Kidney capillary endothelial cell (primary cell): ENCODE data around the gene RAB5A.
"Not testable (repeated sequence)": the region's sequence is repeated elsewhere in the genome, so short reads cannot be mapped to it uniquely, and the experiment has no call there.

Experiments
- DNase-seq: peaks from one replicate; pipeline ENCODE4 v3.0.0-alpha.2; 2018; ENCODE audit warnings: low spot score

RAB5A gene

DNA sequence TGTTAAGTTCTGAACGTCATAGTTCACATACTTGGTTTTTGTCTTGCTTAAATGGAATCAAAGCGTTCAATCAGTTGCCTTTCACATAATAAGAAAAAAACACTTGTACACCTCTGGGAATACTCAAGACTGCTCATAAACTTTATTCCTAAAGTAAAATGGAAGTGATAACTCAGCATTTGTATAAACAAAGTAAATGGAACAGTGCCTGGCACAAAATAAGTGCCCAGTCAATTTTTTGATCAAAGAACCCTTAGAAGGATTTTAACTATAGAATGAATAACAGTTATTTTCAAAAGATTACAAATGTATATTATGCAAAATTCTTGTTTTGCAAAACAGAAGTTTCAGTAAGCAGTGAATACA is 1.3 kb downstream of the RAB5A start:
- DNase-seq = no peak

- DNase-seq = no peak
These were observed 3.4 kb downstream of the RAB5A start for GRCh38 chr3:19950316-19950715.

DNA sequence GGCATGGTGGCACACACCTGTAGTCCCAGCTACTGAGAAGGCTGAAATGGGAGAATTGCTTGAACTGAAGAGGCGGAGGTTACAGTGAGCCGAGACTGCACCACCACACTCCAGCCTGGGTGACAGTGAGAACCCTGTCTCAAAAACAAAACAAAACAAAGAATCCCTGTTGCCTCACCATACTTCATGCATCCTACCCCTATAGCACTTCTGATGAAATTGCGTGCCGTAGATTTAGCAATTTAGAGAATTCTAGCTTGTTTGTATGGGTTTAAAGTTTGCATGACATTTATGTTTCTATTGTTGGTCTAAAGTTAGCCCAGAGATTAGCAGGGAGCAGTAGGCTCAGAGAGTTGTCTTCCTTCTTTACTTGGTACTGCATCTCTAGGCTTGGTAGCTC is 7.8 kb downstream of the RAB5A start:
- DNase-seq = no peak

DNA sequence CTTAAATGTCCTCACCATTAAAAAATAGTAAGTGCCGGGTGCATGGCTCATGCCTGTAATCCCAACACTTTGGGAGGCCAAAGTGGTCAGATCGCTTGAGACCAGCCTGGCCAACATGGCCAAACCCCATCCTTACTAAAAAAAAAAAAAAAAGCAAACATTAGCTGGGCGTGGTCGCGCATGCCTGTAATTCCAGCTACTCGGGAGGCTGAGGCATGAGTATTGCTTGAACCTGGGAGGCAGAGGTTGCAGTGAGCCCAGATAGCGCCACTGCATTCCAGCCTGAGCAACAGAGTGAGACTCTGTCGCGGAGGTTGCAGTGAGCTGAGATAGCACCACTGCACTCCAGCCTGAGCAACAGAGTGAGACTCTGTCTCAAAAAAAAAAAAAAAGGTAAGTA is 10.5 kb downstream of the RAB5A start:
- DNase-seq = not testable (repeated sequence)

GRCh38 chr3:19959505-19959904 is 12.6 kb downstream of the RAB5A start:
- no peak for DNase-seq

DNA sequence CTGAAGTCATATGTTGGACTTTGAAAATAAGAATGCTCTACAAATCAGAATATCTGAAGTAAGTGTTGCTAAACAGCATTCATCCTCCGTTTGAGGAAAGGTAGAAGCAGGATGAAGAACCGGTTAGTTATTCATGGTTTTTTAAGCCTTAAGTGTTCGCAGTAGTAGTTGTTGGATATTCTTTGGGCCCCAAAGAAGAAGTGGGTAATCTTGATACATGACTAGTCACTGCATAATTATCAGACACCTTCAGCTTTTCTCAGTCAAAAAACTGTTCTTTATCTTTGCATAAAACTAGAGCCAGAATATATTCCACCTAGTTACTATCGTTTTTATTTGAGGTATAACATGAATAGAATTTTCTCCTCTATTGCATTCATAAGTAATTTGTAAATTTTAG is 13.8 kb downstream of the RAB5A start:
- DNase-seq = no peak

- DNase-seq = no peak
These were observed 15.1 kb downstream of the RAB5A start for GRCh38 chr3:19961960-19962359.

DNA sequence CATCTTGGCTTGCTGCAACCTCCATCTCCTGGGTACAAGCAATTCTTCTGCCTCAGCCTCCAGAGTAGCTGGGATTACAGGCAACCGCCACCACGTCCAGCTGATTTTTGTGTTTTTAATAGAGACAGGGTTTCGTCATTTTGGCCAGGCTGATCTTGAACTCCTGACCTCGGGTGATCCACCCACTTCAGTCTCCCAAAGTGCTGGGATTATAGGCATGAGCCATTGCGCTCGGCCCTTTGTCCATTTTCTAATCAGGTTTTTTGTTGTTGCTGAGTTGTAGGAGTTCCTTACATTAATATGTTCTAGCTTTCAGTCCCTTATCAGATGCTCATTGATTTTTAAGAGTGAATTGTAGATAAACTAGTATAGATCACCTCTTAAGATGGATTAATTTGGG is 20.3 kb downstream of the RAB5A start:
- no peak for DNase-seq

DNA sequence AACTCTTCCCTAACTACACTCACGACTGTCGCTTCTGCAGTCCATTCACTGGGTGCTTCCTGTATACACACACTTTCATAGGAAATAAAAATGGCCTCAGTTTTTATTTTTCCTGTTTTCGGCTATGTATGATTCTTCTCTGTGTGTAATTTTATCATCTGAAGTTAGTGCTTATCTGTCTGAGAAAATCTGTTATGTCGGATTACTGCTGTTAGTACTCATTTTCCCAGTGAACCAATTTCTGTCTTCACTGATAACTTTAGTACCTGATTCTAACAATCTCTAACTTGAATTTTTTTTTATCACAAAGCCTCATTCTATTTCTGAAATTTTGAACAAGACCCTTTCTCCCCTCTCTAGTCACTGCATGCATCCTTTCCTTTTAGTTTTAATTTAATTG is 20.9 kb downstream of the RAB5A start:
- DNase-seq = no peak

GRCh38 chr3:19970327-19970726 is 23.4 kb downstream of the RAB5A start:
- no peak for DNase-seq

DNA sequence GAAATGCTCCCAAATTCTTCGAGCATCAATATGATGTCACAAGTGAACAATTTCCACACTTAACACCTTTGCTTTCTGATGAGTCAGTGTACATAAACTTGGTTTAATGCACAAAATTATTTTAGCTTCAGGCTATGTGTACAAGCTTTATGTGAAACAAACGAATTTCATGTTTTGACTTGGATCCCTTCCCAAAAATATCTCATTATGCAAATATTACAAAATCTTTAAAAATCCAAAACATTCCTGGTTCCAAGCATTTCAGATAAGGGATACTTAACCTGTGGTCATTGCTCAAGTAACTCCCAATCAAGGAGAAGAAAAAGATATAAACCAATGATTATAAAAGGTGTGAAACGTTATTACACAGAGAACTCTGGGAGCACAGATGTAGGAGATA is 25.2 kb downstream of the RAB5A start:
- DNase-seq = no peak

- DNase-seq = not testable (repeated sequence)
These were observed 42.0 kb downstream of the RAB5A start for GRCh38 chr3:19988904-19989303.

DNA sequence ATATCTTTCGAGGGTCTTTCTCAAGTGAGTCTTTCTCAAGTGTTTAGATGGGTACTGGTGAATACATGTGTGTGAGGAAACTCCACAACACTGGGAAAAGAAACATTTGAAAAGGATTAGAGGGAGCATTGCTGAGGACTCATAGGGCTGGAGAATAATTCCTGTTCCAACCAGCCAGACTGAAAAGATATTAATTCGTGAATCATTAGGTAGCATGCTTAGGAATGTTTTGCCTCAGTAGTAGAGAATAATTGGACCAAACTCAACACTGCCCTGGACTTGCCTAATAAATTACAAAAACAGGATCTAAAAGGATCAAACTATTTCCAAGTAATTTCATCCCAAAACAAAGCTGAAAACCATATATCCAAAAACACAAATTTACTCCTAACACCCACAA is 47.9 kb downstream of the RAB5A start:
- no peak for DNase-seq

DNA sequence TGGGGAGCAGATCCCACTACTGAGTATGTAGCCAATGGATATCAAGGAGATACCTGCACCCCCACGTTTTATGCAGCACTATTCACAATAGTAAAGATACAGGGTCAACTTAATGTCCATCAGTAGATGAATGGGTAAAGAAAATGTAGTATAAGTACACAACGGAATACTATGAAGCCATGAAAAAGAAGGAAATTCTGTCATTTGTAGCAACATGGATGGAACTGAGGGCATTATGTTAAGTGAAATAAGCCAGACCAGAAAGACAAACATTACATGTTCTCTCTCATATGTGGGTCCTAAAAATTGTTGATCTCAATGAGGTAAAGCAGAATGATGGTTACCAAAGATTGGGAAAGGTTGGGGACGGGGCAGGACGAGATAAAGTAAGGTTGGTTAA is 50.6 kb downstream of the RAB5A start:
- DNase-seq = no peak

- no peak for DNase-seq
These were observed 55.0 kb downstream of the RAB5A start for GRCh38 chr3:20001932-20002331.

- no peak for DNase-seq
These were observed 61.1 kb downstream of the RAB5A start for GRCh38 chr3:20007960-20008359.

GRCh38 chr3:20008646-20009045 is 61.7 kb downstream of the RAB5A start:
- no peak for DNase-seq

DNA sequence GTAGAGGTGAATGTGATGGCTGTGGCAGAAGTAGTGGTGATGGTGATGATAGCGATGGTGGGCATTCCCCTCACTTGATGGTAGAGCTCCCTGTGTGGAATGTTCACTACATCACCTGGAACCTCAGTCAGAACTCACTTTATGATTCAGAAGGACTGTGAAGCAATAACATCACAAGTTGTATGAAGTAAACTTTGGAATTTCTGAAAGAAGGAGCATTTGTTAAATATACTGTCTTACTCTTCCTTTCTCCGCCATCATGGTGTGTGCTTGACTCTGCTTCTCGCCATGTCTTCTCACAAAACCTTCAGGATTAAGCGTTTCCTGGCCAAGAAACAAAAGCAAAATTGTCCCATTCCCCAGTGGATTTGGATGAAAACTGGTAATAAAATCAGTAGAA is 65.3 kb downstream of the RAB5A start, which contains the start of gene PP2D1:
Gene PP2D1 (minus strand): TSS at position 101 of the 400 bp plus-strand sequence. CDS start 192 bp downstream, outside the sequence.
- no peak for DNase-seq

DNA sequence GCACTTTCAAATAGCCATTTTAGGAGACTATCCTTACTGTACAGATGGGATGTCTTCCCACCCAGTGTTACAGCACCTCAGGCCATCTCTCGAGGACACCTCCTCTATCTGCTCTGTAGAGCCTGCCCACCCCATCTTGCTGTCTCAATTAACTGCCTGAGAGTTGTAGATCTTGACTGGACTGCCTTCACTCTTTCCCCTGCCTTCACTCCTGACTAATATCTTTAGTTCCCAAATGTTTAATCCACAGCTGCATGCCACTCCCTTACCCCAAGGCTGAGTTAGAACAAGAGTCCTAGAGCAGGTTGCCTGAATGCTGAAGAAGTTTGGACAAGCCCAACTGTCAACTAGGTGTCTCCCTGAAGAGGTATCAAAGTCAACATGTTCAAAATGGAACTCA is 66.5 kb downstream of the RAB5A start:
- DNase-seq = no peak

DNA sequence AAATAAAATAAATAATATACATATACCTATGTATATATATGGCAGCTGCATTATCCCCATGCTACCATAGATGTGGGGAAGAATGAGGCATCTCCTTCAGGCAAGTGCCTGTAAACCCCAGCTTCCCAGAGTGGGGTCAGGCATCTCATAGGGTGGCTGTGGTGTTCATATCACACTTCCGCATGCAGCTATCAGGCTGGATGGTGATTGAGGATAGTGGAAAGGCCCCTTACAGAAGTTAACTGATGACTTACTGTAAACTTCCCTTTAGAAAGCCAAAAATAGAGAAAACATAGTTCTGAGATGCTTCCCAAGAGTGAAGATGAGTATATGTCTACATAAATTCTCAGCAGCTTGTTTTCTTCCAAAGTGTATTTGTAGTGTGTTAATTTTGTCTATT is 68.6 kb downstream of the RAB5A start:
- no peak for DNase-seq

DNA sequence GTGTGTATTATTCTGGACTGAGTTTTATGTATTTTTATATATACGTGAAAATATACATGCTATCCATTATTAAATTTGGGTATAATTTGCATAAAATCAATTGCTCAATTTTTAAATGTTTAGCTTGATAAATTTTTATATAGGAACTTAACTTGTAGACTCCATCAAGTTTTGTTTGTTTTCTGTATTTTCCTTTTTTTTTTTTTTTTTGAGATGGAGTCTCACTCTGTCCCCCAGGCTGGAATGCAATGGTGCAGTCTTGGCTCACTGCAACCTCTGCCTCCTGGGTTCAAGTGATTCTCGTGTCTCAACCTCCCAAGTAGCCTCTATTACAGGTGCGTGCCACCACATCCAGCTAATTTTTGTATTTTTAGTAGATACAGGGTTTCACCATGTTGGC is 69.2 kb downstream of the RAB5A start:
- DNase-seq = not testable (repeated sequence)

DNA sequence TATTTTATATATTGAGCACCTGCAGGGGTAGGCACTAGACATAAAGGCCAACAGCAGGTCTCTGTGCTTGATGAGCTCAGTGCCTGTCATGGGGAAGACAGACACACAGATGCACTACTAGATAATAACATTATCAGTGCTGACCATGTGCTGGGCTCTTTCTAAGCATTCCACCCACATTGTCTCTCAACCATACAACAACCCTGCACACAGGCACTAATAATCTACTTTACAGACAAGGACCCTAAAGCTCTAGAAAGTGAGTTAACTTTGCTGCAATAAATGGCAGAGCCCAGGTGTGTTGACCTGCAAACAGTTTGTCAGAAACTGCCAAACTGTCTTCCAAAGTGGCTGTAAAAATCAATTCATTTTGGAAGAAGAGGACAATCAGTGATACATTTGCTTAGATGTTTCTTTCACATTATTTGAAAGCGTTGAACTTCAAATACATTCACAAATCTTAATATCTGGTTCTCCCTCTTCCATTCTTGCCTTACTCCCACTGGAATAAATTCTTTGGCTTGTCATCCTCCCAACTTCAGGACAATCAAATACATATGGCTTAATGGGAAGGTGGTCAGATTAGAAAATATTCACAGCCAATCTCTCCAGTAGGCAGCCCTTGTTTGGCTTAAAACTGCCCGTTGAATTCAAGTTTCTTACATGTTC is 76.2 kb downstream of the RAB5A start:
- no peak for DNase-seq

- no peak for DNase-seq
These were observed 76.9 kb downstream of the RAB5A start for GRCh38 chr3:20023623-20024405.

DNA sequence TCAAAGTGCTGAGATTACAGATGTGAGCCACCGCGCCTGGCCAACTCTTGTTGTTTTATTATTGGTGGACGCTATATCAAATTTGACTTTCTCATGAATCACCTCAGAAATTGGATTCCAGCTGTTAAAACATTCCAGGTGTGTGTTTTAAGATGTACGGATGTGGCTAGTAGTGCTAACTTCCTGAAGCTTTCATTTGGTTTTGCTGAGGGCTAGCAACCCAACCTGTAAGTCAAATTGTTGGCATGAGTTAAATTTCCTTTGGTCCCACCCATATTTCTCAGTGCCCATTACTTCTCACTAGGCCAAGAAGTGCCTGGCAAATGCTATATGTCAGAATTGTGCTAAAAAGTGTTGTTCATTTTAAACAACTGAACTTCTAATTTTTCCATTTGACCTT is 80.2 kb downstream of the RAB5A start:
- DNase-seq = no peak
